Lower leg skin (tissue), 4 donors: ENCODE data around the gene BUD23. TPM values are rescaled to one million over a fixed set of nuclear protein-coding genes. Genes with fewer than 3 reads are reported as not detected.
A peak's percentile ranks its signal among the peaks of the same experiment; 100 is the strongest.

Experiments used
- DNase-seq, 2 donors: peaks; one replicate each; pipeline ENCODE4 v3.0.0-alpha.2; 2019; ENCODE audit warnings: low spot score in 2 of 2
- H3K4me3 ChIP-seq: fragments of 200-600 bp; sonication (generic); 2 replicates; pipeline ENCODE4 v1.5.1; 2017; ENCODE audit warnings: mild to moderate bottlenecking, low read depth; ENCODE audit not compliant: poor library complexity, severe bottlenecking
- POLR2A ChIP-seq, 2 donors: fragments of 450-650 bp; IDR thresholded peaks; one replicate each; pipeline ENCODE4 v1.6.1; 2016 to 2017; ENCODE audit warnings: antibody characterized with exemption in 2 of 2, mild to moderate bottlenecking in 1 of 2, moderate library complexity in 1 of 2
- WGBS, 2 donors: methylation state at CpG; one replicate each; pipeline ENCODE4 v1.1.5; 2018; 5-methylcytosine and 5-hydroxymethylcytosine counted together
- intact Hi-C: fragments of 100-400 bp; cut with DNase I; formaldehyde crosslinking; loops from one replicate; pipeline ENCODE4 v1.15.0; 2023; ENCODE audit warnings: low total_unique reads
- total RNA-seq, 4 donors: library from RNA; depleted of rRNA; stranded (reverse); fragments of >200 nt; gene quantifications; one replicate each; pipeline ENCODE4 v1.1.0, GENCODE V29; 2016
- TF ChIP-seq, protein P1 (sequence below), 3 donors: fragments of 450-650 bp; IDR thresholded peaks; one replicate each; pipeline ENCODE4 v1.5.1; 2016; ENCODE audit warnings: antibody characterized with exemption in 3 of 3, mild to moderate bottlenecking in 3 of 3, moderate library complexity in 2 of 3

The BUD23 gene
- total RNA-seq, 4 donors from 2014 or later: 46.3 to 57.8 (median 53.2) TPM

DNA sequence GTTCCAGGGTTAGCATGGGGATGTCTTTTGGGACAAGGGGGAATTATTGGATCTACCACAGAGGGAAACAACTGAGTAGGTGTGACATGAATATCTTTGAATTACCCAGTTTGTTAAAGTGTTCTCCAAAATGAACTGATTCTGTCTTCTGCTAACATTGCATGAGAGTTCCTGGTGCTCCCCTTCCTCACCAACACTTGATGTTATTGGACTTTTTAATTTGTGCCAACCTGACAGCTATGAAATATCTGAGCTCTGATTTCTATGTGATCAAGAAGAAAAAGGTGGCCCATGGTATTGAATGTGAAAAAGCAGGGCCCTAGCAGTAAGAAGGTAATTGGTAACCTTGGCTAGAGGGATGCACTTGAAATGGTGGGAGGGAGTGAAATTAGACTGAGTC, 20.4 kb upstream of the BUD23 start:
- intact Hi-C loops: no loop called here
- DNase-seq: no peak
- TF ChIP-seq, protein P1, sequence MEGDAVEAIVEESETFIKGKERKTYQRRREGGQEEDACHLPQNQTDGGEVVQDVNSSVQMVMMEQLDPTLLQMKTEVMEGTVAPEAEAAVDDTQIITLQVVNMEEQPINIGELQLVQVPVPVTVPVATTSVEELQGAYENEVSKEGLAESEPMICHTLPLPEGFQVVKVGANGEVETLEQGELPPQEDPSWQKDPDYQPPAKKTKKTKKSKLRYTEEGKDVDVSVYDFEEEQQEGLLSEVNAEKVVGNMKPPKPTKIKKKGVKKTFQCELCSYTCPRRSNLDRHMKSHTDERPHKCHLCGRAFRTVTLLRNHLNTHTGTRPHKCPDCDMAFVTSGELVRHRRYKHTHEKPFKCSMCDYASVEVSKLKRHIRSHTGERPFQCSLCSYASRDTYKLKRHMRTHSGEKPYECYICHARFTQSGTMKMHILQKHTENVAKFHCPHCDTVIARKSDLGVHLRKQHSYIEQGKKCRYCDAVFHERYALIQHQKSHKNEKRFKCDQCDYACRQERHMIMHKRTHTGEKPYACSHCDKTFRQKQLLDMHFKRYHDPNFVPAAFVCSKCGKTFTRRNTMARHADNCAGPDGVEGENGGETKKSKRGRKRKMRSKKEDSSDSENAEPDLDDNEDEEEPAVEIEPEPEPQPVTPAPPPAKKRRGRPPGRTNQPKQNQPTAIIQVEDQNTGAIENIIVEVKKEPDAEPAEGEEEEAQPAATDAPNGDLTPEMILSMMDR (IDR thresholded peaks at IDR 0.05): no peak
- TF ChIP-seq POLR2A (IDR thresholded peaks at IDR 0.05): no peak
- no peak overlapping the region for H3K4me3 ChIP-seq

DNA sequence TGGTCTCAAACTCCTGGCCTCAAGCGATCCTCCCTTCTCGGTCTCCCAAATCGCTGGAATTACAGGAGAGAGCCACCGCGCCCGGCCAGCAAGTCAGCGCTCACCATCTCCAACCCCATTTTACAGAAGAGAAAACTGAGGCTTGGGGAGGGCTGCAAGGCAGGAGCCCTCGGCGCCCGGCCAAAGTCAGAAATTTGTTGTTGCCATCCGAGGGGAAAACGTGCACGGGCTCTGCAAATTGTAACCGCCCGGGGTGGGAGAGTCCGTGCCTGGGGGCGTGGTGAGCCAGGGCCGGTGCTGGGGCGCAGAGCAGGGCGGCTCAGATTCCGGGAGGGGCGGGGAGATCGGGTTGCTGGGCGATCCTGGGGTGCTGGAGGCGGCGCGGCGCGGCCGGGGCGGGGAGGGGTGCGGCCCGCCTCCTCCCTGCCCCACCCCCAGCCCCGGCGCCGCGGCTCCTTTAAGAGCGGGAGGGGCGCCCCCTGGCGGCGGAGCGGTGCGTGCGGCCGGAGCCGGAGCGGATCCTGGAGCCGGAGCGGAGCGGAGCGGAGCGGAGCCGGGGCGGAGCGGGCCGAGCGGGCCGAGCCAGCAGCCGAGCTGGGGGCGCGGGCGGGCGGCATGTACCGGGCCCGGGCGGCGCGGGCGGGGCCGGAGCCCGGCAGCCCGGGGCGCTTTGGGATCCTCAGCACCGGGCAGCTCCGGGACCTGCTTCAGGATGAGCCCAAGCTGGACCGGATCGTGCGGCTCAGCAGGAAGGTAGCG, 15.9 kb upstream of the BUD23 start, which contains the start of gene VPS37D:
Gene VPS37D, plus strand, starts transcription at position 488 of the 759 bp plus-strand sequence. Its CDS starts 128 bp downstream, at position 616.
- DNase-seq: peak; percentile 84 to 97
- peak within 1 kb of the TSS; percentile 41 for H3K4me3 ChIP-seq
- TF ChIP-seq, protein P1 (IDR thresholded peaks at IDR 0.05): no peak
- TF ChIP-seq POLR2A (IDR thresholded peaks at IDR 0.05): no peak
- 3 to 4% methylated on average over 37 to 42 of the region's 79 CpGs for WGBS, 2 donors
- intact Hi-C loops: no loop called here

DNA sequence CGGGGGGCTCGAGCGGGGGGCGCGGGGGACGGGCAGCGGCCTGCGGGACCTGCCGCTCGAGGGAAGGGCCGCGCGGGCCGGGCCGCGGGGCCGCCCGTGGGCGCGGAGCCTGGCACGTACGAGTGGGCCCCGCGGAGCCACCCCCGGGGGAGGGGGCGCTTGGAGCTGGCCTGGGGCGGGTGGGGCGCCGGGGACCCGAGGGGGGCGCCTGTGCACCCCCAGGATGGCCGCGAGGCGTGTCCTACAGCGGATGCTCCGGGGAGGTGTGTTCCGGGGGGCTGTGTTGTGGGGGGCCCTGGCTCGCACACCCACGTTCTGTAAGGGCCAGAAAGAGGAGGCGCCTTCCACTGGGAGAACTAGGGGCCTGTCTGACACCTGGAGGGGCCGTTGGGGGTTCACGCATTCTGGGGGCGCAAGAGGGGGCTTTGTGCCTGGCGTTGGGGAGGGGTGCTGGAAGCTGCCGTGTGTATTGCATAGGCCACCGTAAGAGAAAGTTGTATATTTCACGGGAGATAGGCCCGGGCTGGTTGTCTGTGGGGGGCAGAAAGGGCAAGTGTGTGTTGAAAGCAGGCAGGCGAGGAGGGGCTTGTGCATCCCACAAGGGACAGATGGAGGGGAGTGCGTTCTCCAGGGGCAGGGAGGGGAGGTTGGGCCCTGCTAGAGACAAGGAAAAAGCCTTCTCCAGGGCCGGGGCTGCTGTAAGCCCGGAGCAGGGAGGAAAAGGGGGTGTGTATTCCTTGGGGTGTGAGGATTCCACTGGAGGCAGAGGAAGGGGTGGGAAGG, 15.1 kb upstream of the BUD23 start:
- DNase-seq: peak in 1 of 2 donors; percentile 84
- TF ChIP-seq, protein P1 (IDR thresholded peaks at IDR 0.05): no peak
- no peak for TF ChIP-seq POLR2A (IDR thresholded peaks at IDR 0.05)
- peak overlapping the region; percentile 41 for H3K4me3 ChIP-seq
- intact Hi-C loops: no loop called here
- 1 to 2% methylated on average over 20 to 52 of the region's 52 CpGs for WGBS, 2 donors

DNA sequence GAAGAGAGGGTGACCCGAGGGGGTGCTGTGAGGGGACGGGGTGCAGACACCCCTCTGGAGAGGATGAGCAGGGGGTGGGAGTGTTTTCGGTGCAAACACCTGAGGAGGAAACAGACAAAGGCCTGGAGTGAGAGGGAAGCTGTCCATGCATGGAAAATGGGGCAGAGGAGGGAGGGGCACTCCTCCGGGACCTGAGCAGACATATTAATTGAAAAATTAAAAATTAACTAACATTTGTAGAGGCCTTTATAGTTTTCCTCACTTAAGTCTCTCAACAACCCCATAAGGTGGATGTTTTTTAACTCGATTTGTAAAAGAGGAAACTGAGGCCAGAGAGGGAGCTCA, 14.5 kb upstream of the BUD23 start:
- 27 to 28% methylated on average over 5 of the region's 5 CpGs for WGBS, 2 donors
- DNase-seq: no peak
- no peak overlapping the region for H3K4me3 ChIP-seq
- TF ChIP-seq, protein P1 (IDR thresholded peaks at IDR 0.05): no peak
- no peak for TF ChIP-seq POLR2A (IDR thresholded peaks at IDR 0.05)
- intact Hi-C loops: no loop called here

DNA sequence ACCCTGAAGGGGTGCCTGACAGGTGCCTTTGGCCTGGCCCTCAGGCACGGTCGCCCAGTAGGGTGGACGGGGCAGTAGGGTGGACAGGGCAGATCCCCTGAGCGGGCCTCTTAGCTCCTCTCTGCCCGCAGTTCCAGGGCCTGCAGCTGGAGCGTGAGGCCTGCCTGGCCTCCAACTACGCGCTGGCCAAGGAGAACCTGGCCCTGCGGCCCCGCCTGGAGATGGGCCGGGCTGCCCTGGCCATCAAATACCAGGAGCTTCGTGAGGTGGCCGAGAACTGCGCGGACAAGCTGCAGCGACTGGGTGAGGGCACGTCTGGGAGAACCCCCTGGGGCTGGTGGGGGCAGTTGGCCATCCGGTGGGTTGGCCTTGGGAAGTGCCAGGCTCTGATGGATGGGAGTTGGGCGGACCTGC, 14.1 kb upstream of the BUD23 start:
- TF ChIP-seq, protein P1 (IDR thresholded peaks at IDR 0.05): no peak
- no peak for TF ChIP-seq POLR2A (IDR thresholded peaks at IDR 0.05)
- intact Hi-C loops: no loop called here

More for the DNA sequence above, 14.1 kb upstream of the BUD23 start:
- H3K4me3 ChIP-seq: no peak overlapping the region
- WGBS, 2 donors: 81 to 86% methylated on average over 18 to 19 of the region's 19 CpGs
- DNase-seq: no peak
